NT2/D1 (cell line): ENCODE data around the gene PRKG2.

Experiments
- SUZ12 ChIP-seq: IDR thresholded peaks from 2 replicates; pipeline ENCODE4 v1.6.1; 2011; ENCODE audit not compliant: insufficient read length, insufficient read depth; ENCODE audit errors: extremely low read depth
- YY1 ChIP-seq: IDR thresholded peaks from 2 replicates; pipeline ENCODE4 v1.6.1; 2011; ENCODE audit not compliant: insufficient read length, insufficient read depth
- ZNF274 ChIP-seq: IDR thresholded peaks from 2 replicates; pipeline ENCODE4 v1.6.1; 2011; ENCODE audit warnings: mild to moderate bottlenecking, low read depth, low read length

GRCh38 chr4:81109356-81109755 lies 105.7 kb downstream of the PRKG2 start:
- TF ChIP-seq YY1 (no peak), SUZ12 (no peak), ZNF274 (no peak)
